K562 (cell line): ENCODE measurements around the gene CDKN1B. TPM values are rescaled to one million over a fixed set of nuclear protein-coding genes. Genes with fewer than 3 reads are reported as not detected.

ENCODE experiments used
- ATAC-seq: fragments of 200-7000 bp; cut with Tn5 transposase; 3 replicates; pipeline ENCODE4 v1.9.1; 2020; ENCODE audit warnings: moderate library complexity
- BruUV-seq: library from RNA; stranded (reverse); fragments of 400-500 nt; replicated peaks from 2 replicates; lab custom pipeline; 2021; lab: Mats Ljungman, UMichigan
- CTCF ChIA-PET: fragments of 300-600 bp; formaldehyde crosslinking; extraction: SDS; loops from one replicate; lab custom pipeline; 2021; ENCODE audit warnings: low intra/inter-chr PET ratio; lab: Yijun Ruan, JAX
- POLR2A ChIA-PET: fragments of 300-600, 350-650 bp; sonication (Branson Sonifier 250); formaldehyde crosslinking; extraction: SDS; loops from one replicate; lab custom pipeline; 2021; ENCODE audit warnings: antibody characterized with exemption, inconsistent platforms; lab: Yijun Ruan, JAX
- DNase-seq, 4 experiments: peaks; one replicate each; pipeline versions ENCODE4 v3.0.0 to v3.0.0-alpha.2; 2011 to 2018; ENCODE audit warnings: low spot score in 3 of 4, mixed read lengths in 3 of 4; ENCODE audit errors: extremely low read depth in 1 of 4
- FAIRE-seq: peaks from 2 replicates; lab custom pipeline; 2011; peaks lifted over from hg19 to GRCh38; lab: Jason Lieb, UNC
- H2AFZ ChIP-seq: 2 replicates; pipeline ENCODE4 v1.6.0; 2011; ENCODE audit warnings: low read depth, low read length, control low read depth, inconsistent platforms
- H3K27ac ChIP-seq: fragments of 200-600 bp; 3 replicates; pipeline ENCODE4 v1.8.0; 2011; ENCODE audit warnings: low read depth, mild to moderate bottlenecking, control low read depth, inconsistent platforms, low read length, moderate library complexity, mixed read lengths; ENCODE audit errors: extremely low read depth
- H3K27me3 ChIP-seq, 2 experiments: fragments of 300-600 bp in 1 of 2; 2 replicates in 1 of 2; 3 replicates in 1 of 2; pipeline versions ENCODE4 v1.6.0 to v1.8.0; 2011; ENCODE audit warnings: inconsistent platforms in 2 of 2, low read length in 2 of 2, mild to moderate bottlenecking in 1 of 2, mixed read lengths in 1 of 2, moderate library complexity in 1 of 2; ENCODE audit not compliant: control insufficient read depth in 2 of 2, insufficient read depth in 2 of 2
- H3K36me3 ChIP-seq: fragments of 300-600 bp; 3 replicates; pipeline ENCODE4 v1.8.0; 2011; ENCODE audit warnings: mild to moderate bottlenecking, low read length, inconsistent platforms; ENCODE audit not compliant: control insufficient read depth, insufficient read depth
- H3K4me1 ChIP-seq, 2 experiments: fragments of 200-600 bp in 1 of 2; replicated peaks in 1 of 2; 2 replicates in 1 of 2; 3 replicates in 1 of 2; pipeline versions ENCODE4 v1.5.1 to v1.8.0; 2011; ENCODE audit warnings: inconsistent platforms in 2 of 2, low read length in 2 of 2, mild to moderate bottlenecking in 1 of 2, mixed read lengths in 1 of 2, moderate library complexity in 1 of 2; ENCODE audit not compliant: control insufficient read depth in 2 of 2, insufficient read depth in 2 of 2
- H3K4me2 ChIP-seq: 2 replicates; pipeline ENCODE4 v1.6.1; 2011; ENCODE audit warnings: low read length, control low read depth, inconsistent platforms, mixed read lengths; ENCODE audit not compliant: insufficient read depth
- H3K4me3 ChIP-seq: fragments of 200-600 bp; sonication (generic), shearing (Covaris generic); 2 replicates; pipeline ENCODE4 v1.5.1; 2016; ENCODE audit warnings: control low read depth, inconsistent platforms
- H3K79me2 ChIP-seq: fragments of 200-600 bp; 3 replicates; pipeline ENCODE4 v1.8.0; 2011; ENCODE audit warnings: low read length, inconsistent platforms; ENCODE audit not compliant: control insufficient read depth, insufficient read depth
- H3K9ac ChIP-seq, 2 experiments: 2 replicates each; pipeline versions ENCODE4 v1.6.0 to v1.6.1; 2011; ENCODE audit warnings: low read depth in 2 of 2, low read length in 2 of 2, control low read depth in 1 of 2, inconsistent platforms in 1 of 2, mild to moderate bottlenecking in 1 of 2, mixed read lengths in 1 of 2; ENCODE audit not compliant: insufficient read depth in 1 of 2
- H3K9me1 ChIP-seq: one replicate; pipeline ENCODE4 v1.6.0; 2011; ENCODE audit warnings: inconsistent platforms, mild to moderate bottlenecking, low read length, moderate library complexity; ENCODE audit not compliant: control insufficient read depth, insufficient read depth
- H3K9me3 ChIP-seq: replicated peaks from 2 replicates; pipeline ENCODE4 v1.5.1; 2011; ENCODE audit warnings: low read depth, low read length, inconsistent platforms; ENCODE audit not compliant: control insufficient read depth, insufficient read depth
- H4K20me1 ChIP-seq: replicated peaks from 2 replicates; pipeline ENCODE4 v1.6.1; 2011; ENCODE audit warnings: low read length, inconsistent platforms, mixed read lengths; ENCODE audit not compliant: control insufficient read depth, insufficient read depth
- CREM ChIP-seq: IDR thresholded peaks from 2 replicates; pipeline ENCODE4 v1.6.1; 2014; ENCODE audit warnings: antibody characterized with exemption, low read depth
- EHMT2 ChIP-seq: fragments of 450-650 bp; IDR thresholded peaks from 2 replicates; pipeline ENCODE4 v1.6.1; 2018; ENCODE audit warnings: antibody characterized with exemption
- FOXJ3 ChIP-seq: sonication (generic); formaldehyde crosslinking; IDR thresholded peaks from 2 replicates; pipeline ENCODE4 v1.4.0; 2020; ENCODE audit warnings: mild to moderate bottlenecking, missing genetic modification reagents
- MIER1 ChIP-seq: fragments of 450-650 bp; IDR thresholded peaks from 2 replicates; pipeline ENCODE4 v1.6.1; 2016; ENCODE audit warnings: antibody characterized with exemption, mild to moderate bottlenecking, low read depth
- NR4A1 ChIP-seq, 2 experiments: fragments of 250-450 bp in 1 of 2; fragments of 450-650 bp in 1 of 2; sonication (Bioruptor Pico) in 1 of 2; IDR thresholded peaks; 2 replicates each; pipeline versions ENCODE4 v1.4.0 to v1.6.1; 2016 to 2020; ENCODE audit warnings: mild to moderate bottlenecking in 2 of 2, missing compliant biosample characterization in 1 of 2, missing genetic modification characterization in 1 of 2, moderate library complexity in 1 of 2
- RUNX1 ChIP-seq: sonication (generic); IDR thresholded peaks from 2 replicates; pipeline ENCODE4 v1.6.1; 2016; ENCODE audit warnings: antibody characterized with exemption, low read depth
- ZNF766 ChIP-seq: fragments of 200-800 bp; sonication (Bioruptor generic); conservative IDR thresholded peaks from 2 replicates; pipeline ENCODE4 v1.6.1; 2016; ENCODE audit warnings: missing genetic modification characterization, missing compliant biosample characterization
- WGBS: fragments of 100-300 bp; shearing (Covaris generic); methylation state at CpG from one replicate; pipeline ENCODE4 v1.1.6; 2016; ENCODE audit warnings: low coverage, mixed read lengths; ENCODE audit not compliant: insufficient coverage; ENCODE audit errors: missing lambda C conversion rate; 5-methylcytosine and 5-hydroxymethylcytosine counted together
- in situ Hi-C: fragments of 300-500 bp; cut with MboI; formaldehyde crosslinking; loops from 4 replicates; pipeline ENCODE4 v1.15.0; 2018; ENCODE audit warnings: inconsistent platforms, mixed read lengths
- intact Hi-C: fragments of 100-400 bp; cut with micrococcal nuclease; formaldehyde crosslinking; loops from 2 replicates; pipeline ENCODE4 v1.14.2; 2022
- polyA plus RNA-seq, 8 experiments: library from polyadenylated mRNA; depleted of rRNA in 4 of 8; stranded (reverse) in 5 of 8; unstranded in 3 of 8; fragments of >200 nt; fragmentation: Nextera tagmentation in 2 of 8; fragmentation: Illumina TruSeq in 1 of 8; extraction: Ambion mirVana in 2 of 8; extraction: Trizol in 1 of 8; gene quantifications; 2 replicates each; pipeline versions ENCODE4 v1.2.1 to v1.2.3, GENCODE V29; 2011 to 2014; ENCODE audit warnings: inconsistent platforms in 1 of 8, missing spikeins in 1 of 8
- total RNA-seq, 7 experiments: library from RNA; depleted of rRNA in 6 of 7; stranded (reverse); fragments of >200 nt in 6 of 7; fragmentation: Illumina TruSeq in 2 of 7; extraction: Trizol in 2 of 7; gene quantifications; 2 replicates each; pipeline versions ENCODE4 v1.2.1 to v1.2.3, GENCODE V29; 2011 to 2021; ENCODE audit warnings: low replicate concordance in 1 of 7
- TF ChIP-seq, protein P1 (sequence below): fragments of 450-650 bp; formaldehyde crosslinking; IDR thresholded peaks from 2 replicates; pipeline ENCODE4 v1.4.0; 2022; ENCODE audit warnings: missing genetic modification characterization
- TF ChIP-seq, protein P2 (sequence below): sonication (generic); formaldehyde crosslinking; IDR thresholded peaks from 2 replicates; pipeline ENCODE4 v1.5.0; 2020; ENCODE audit warnings: missing genetic modification reagents
- TF ChIP-seq, protein P3 (sequence below): sonication (generic); formaldehyde crosslinking; IDR thresholded peaks from 2 replicates; pipeline ENCODE4 v1.8.1; 2023; ENCODE audit warnings: mild to moderate bottlenecking, missing genetic modification reagents, moderate library complexity
- TF ChIP-seq, protein P4 (sequence below): fragments of 450-650 bp; IDR thresholded peaks from 2 replicates; pipeline ENCODE4 v1.6.1; 2016; ENCODE audit warnings: low read depth, mild to moderate bottlenecking, moderate library complexity
- TF ChIP-seq, protein P5 (sequence below), 2 experiments: fragments of 450-650 bp; IDR thresholded peaks; 2 replicates each; pipeline ENCODE4 v1.6.1; 2018; ENCODE audit warnings: mild to moderate bottlenecking in 2 of 2, low read depth in 1 of 2; ENCODE audit not compliant: partially characterized antibody in 2 of 2

Gene CDKN1B
- total and polyA plus RNA-seq, 9 of the 15 experiments (the other 6 are each of a cell fraction or from before 2014, with no cell fraction given): 2.6 to 35.2 (median 15.5) TPM

DNA sequence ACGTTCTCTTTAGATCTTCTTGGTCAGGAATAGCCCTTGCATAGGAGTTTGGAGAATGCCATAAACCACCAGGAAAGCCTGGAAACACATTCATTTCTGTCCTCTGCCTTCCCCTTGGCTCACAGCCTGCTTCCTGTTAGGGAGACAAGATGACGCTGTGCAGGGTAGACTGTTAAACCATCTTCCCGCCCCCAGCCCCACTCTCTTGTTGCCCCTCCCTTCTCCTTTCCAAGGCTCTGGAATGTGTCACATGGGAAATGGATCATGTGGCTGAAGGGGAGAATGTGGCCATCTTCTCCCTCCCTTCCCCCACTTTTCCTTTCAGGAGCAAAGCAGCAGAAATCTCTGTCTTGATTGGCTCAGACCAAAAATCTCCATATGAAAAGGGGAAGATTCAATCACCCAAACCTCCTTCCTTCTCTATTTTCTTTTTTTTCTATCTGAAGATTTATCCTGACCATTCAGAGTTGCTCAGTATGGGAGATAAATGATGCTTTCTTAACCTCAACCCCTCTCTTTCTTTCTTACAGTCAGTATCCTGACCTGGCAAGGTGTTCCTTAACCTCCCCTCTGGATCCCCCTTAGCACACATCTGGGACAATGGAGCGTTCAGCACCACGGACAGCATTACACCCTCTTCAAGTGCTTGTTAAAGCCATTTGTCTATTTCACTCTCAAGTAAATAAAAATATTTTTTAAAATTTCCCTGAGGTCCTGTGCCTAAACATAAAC, 32.6 kb upstream of the CDKN1B start:
- no peaks in the 10 kb centered on the region for H4K20me1 ChIP-seq
- no peaks in the 10 kb centered on the region for H3K79me2 ChIP-seq
- H3K4me1 ChIP-seq: no peaks in the 10 kb centered on the region
- H3K27me3 ChIP-seq: no peaks in the 10 kb centered on the region
- peak; percentile 51; the same call in 1 of the 3 replicates for ATAC-seq
- no peak for FAIRE-seq
- intact Hi-C loops: no loop called here
- BruUV-seq: no TSS peak
- no peaks in the 10 kb centered on the region for H3K9me1 ChIP-seq
- peak in 3 of 4 experiments; percentile 15 to 31 (median 28) for DNase-seq
- POLR2A ChIA-PET: no interaction called here
- H3K4me2 ChIP-seq: no peak overlapping the region
- H3K36me3 ChIP-seq: no peaks in the 10 kb centered on the region
- in situ Hi-C loops: no loop called here
- H3K9me3 ChIP-seq: no peaks in the 10 kb centered on the region
- CTCF ChIA-PET: no interaction called here
- no peak overlapping the region for H3K9ac ChIP-seq
- no peak overlapping the region for H3K27ac ChIP-seq
- H2AFZ ChIP-seq: no peak overlapping the region
- no peak overlapping the region for H3K4me3 ChIP-seq
- whole genome bisulfite sequencing: 0% methylated on average over 4 of the region's 5 CpGs
- TF ChIP-seq, protein P1, sequence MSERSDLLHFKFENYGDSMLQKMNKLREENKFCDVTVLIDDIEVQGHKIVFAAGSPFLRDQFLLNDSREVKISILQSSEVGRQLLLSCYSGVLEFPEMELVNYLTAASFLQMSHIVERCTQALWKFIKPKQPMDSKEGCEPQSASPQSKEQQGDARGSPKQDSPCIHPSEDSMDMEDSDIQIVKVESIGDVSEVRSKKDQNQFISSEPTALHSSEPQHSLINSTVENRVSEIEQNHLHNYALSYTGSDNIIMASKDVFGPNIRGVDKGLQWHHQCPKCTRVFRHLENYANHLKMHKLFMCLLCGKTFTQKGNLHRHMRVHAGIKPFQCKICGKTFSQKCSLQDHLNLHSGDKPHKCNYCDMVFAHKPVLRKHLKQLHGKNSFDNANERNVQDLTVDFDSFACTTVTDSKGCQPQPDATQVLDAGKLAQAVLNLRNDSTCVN: no peak
- TF ChIP-seq ZNF766 (CRISPR knock-in tag) (0 out of 2 replicates have a peak, but pooled peaks have one; percentile 39), NR4A1 (CRISPR knock-in tag; IDR thresholded peaks at IDR 0.05) (no peak), NR4A1 (tag; IDR thresholded peaks at IDR 0.05) (no peak), MIER1 (peak; percentile 93), CREM (0 out of 2 replicates have a peak, but pooled peaks have one; percentile 6), RUNX1 (no peak), EHMT2 (peak; percentile 95), FOXJ3 (CRISPR knock-in tag) (no peak)
- TF ChIP-seq, protein P2, sequence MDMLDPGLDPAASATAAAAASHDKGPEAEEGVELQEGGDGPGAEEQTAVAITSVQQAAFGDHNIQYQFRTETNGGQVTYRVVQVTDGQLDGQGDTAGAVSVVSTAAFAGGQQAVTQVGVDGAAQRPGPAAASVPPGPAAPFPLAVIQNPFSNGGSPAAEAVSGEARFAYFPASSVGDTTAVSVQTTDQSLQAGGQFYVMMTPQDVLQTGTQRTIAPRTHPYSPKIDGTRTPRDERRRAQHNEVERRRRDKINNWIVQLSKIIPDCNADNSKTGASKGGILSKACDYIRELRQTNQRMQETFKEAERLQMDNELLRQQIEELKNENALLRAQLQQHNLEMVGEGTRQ (CRISPR knock-in tag): no peak
- TF ChIP-seq, protein P3, sequence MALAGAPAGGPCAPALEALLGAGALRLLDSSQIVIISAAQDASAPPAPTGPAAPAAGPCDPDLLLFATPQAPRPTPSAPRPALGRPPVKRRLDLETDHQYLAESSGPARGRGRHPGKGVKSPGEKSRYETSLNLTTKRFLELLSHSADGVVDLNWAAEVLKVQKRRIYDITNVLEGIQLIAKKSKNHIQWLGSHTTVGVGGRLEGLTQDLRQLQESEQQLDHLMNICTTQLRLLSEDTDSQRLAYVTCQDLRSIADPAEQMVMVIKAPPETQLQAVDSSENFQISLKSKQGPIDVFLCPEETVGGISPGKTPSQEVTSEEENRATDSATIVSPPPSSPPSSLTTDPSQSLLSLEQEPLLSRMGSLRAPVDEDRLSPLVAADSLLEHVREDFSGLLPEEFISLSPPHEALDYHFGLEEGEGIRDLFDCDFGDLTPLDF (CRISPR knock-in tag): no peak
- TF ChIP-seq, protein P4, sequence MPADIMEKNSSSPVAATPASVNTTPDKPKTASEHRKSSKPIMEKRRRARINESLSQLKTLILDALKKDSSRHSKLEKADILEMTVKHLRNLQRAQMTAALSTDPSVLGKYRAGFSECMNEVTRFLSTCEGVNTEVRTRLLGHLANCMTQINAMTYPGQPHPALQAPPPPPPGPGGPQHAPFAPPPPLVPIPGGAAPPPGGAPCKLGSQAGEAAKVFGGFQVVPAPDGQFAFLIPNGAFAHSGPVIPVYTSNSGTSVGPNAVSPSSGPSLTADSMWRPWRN: no peak
- TF ChIP-seq, protein P5, sequence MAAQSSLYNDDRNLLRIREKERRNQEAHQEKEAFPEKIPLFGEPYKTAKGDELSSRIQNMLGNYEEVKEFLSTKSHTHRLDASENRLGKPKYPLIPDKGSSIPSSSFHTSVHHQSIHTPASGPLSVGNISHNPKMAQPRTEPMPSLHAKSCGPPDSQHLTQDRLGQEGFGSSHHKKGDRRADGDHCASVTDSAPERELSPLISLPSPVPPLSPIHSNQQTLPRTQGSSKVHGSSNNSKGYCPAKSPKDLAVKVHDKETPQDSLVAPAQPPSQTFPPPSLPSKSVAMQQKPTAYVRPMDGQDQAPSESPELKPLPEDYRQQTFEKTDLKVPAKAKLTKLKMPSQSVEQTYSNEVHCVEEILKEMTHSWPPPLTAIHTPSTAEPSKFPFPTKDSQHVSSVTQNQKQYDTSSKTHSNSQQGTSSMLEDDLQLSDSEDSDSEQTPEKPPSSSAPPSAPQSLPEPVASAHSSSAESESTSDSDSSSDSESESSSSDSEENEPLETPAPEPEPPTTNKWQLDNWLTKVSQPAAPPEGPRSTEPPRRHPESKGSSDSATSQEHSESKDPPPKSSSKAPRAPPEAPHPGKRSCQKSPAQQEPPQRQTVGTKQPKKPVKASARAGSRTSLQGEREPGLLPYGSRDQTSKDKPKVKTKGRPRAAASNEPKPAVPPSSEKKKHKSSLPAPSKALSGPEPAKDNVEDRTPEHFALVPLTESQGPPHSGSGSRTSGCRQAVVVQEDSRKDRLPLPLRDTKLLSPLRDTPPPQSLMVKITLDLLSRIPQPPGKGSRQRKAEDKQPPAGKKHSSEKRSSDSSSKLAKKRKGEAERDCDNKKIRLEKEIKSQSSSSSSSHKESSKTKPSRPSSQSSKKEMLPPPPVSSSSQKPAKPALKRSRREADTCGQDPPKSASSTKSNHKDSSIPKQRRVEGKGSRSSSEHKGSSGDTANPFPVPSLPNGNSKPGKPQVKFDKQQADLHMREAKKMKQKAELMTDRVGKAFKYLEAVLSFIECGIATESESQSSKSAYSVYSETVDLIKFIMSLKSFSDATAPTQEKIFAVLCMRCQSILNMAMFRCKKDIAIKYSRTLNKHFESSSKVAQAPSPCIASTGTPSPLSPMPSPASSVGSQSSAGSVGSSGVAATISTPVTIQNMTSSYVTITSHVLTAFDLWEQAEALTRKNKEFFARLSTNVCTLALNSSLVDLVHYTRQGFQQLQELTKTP (IDR thresholded peaks at IDR 0.05; ENCODE audit: low read depth in 1 of 2, partially characterized antibody in 2 of 2): peak in 1 of 2 experiments; percentile 46
